T-helper 22 cell (primary cell): ENCODE results near the gene SMYD4.

Experiments
- DNase-seq: peaks from one replicate; pipeline ENCODE4 v3.0.0-alpha.2; 2020; ENCODE audit warnings: low read depth

Gene SMYD4

DNA sequence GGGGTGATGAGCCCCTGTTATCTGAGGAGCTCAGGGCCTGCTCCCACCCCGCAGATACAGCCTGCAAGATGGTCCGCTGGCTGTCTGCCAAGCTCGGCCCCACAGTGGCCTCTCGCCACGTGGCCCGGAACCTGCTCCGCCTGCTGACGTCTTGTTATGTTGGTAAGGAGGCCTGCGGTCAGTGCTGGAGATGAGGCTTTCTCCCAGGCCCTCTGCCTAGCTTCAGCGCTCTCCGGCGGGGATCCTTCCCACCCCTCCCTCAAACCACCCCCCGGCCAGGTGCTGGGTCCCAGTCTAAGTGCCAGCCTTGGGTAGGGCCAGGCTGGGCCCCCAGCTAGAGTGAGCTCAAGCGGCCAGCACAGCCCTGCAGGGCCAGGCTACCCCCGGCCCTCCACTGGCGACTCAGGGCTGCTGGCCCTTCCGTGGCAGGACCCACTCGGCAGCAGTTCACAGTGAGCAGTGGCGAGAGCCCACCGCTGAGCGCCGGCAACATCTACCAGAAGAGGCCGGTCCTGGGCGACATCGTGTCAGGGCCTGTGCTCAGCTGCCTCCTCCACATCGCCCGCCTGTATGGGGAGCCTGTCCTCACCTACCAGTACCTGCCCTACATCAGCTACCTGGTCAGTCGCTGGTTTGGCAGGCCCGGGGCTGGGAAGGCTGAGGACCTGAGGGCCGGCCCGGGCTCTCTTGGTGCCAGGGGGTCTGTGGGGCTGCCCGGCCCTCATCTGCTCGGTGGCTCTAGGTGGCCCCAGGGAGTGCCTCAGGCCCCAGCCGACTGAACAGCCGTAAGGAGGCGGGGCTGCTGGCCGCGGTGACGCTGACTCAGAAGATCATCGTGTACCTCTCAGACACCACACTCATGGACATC, 99.1 kb downstream of the SMYD4 start:
- DNase-seq = no peak

- DNase-seq = no peak
Observed at GRCh38 chr17:1729966-1730325, 99.8 kb downstream of the SMYD4 start.
